Peyer's patch (tissue), 4 donors: ENCODE measurements around the gene CCR2. TPM values are rescaled to one million over a fixed set of nuclear protein-coding genes. Genes with fewer than 3 reads are reported as not detected.
A peak's percentile ranks its signal among the peaks of the same experiment; 100 is the strongest.
"Not testable (repeated sequence)": the region's sequence is repeated elsewhere in the genome, so short reads cannot be mapped to it uniquely, and the experiment has no call there.

Experiments
- DNase-seq, 3 donors: peaks; one replicate each; pipeline ENCODE4 v3.0.0-alpha.2; 2017 to 2019
- H3K27ac ChIP-seq, 4 donors: fragments of 200-600 bp; sonication (generic); one replicate each; pipeline ENCODE4 v1.5.1; 2016 to 2019
- H3K27me3 ChIP-seq, 2 donors: fragments of 200-600 bp; sonication (generic); one replicate each; pipeline ENCODE4 v1.5.1; 2019
- H3K36me3 ChIP-seq, 3 donors: fragments of 200-600 bp; sonication (generic); one replicate each; pipeline ENCODE4 v1.5.1; 2016 to 2019
- H3K4me1 ChIP-seq, 4 donors: fragments of 200-600 bp; sonication (generic); one replicate each; pipeline ENCODE4 v1.5.1; 2016 to 2019
- H3K4me3 ChIP-seq, 4 donors: fragments of 200-600 bp; sonication (generic); 1 replicate in 3 of 4; 2 replicates in 1 of 4; pipeline ENCODE4 v1.5.1; 2016 to 2019; ENCODE audit warnings: mild to moderate bottlenecking in 1 of 4
- H3K9me3 ChIP-seq, 4 donors: fragments of 200-600 bp; sonication (generic); one replicate each; pipeline ENCODE4 v1.5.1; 2016 to 2019; ENCODE audit warnings: mild to moderate bottlenecking in 1 of 4
- POLR2A ChIP-seq, 2 donors: fragments of 450-650 bp; IDR thresholded peaks; one replicate each; pipeline ENCODE4 v1.5.1; 2017; ENCODE audit warnings: antibody characterized with exemption in 2 of 2, mild to moderate bottlenecking in 2 of 2, moderate library complexity in 2 of 2
- total RNA-seq, 4 donors: library from RNA; depleted of rRNA; stranded (reverse); fragments of >200 nt; gene quantifications; one replicate each; pipeline ENCODE4 v1.1.0, GENCODE V29; 2016
- TF ChIP-seq, protein P1 (sequence below), 6 experiments: fragments of 450-650 bp in 4 of 6; fragments of 200-600 bp in 2 of 6; sonication (generic) in 1 of 6; IDR thresholded peaks; one replicate each; pipeline ENCODE4 v1.5.1; 2017 to 2019; ENCODE audit warnings: antibody characterized with exemption in 6 of 6, mild to moderate bottlenecking in 3 of 6, moderate library complexity in 1 of 6

Gene CCR2
- total RNA-seq, 4 donors from 2014 or later: 0.70 to 4.1 (median 0.80) TPM; not detected in 1

DNA sequence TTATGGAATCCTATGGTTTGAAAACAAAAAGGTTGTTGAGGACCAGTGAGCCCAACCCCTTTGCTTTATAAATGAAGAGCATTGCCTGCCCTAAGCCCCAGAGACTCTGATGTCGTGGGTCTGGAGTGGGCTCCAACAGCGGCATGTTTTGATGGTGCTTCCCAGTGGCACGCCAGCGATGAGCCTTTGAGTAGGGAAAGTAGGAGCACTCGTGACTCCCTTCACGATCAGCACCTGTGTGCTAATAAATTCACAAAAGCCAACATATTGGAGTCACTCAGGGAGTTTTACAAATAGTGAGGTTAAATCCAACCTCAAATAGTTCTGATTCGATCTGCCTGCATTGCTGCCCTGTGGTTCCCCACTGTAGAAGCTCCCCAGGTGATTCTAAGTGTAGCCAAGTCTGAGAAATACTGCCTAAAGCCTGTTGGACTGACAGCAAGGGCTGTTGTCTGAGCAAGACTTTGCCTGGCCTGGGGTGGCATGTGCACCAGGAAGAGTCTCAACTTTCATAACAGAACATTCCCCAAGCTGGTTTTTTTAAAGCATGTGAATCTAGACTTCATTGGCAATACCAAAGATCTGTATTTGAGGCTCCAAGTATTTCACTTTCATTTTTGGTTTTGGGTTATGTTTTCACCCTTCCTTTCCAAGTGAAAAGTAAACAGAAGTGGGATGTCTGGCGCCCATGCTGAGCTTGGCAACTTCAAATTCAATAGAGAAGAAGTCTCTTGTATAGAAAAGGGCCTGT lies 26.7 kb downstream of the CCR2 start:
- Histone ChIP-seq H3K9me3 (no peaks in the 10 kb centered on the region), H3K27me3 (no peaks in the 10 kb centered on the region), H3K36me3 (no peaks in the 10 kb centered on the region), H3K4me3 (peak overlapping the region in 1 of 4 donors; percentile 7), H3K4me1 (peaks cover 3 to 21% (median 17%) of the 10 kb centered on the region in 4 donors), H3K27ac (peak overlapping the region in 3 of 4 donors; percentile 28 to 62 (median 56))
- DNase-seq: no peak
- TF ChIP-seq, protein P1, sequence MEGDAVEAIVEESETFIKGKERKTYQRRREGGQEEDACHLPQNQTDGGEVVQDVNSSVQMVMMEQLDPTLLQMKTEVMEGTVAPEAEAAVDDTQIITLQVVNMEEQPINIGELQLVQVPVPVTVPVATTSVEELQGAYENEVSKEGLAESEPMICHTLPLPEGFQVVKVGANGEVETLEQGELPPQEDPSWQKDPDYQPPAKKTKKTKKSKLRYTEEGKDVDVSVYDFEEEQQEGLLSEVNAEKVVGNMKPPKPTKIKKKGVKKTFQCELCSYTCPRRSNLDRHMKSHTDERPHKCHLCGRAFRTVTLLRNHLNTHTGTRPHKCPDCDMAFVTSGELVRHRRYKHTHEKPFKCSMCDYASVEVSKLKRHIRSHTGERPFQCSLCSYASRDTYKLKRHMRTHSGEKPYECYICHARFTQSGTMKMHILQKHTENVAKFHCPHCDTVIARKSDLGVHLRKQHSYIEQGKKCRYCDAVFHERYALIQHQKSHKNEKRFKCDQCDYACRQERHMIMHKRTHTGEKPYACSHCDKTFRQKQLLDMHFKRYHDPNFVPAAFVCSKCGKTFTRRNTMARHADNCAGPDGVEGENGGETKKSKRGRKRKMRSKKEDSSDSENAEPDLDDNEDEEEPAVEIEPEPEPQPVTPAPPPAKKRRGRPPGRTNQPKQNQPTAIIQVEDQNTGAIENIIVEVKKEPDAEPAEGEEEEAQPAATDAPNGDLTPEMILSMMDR (IDR thresholded peaks at IDR 0.05): no peak
- no peak for TF ChIP-seq POLR2A (IDR thresholded peaks at IDR 0.05)

DNA sequence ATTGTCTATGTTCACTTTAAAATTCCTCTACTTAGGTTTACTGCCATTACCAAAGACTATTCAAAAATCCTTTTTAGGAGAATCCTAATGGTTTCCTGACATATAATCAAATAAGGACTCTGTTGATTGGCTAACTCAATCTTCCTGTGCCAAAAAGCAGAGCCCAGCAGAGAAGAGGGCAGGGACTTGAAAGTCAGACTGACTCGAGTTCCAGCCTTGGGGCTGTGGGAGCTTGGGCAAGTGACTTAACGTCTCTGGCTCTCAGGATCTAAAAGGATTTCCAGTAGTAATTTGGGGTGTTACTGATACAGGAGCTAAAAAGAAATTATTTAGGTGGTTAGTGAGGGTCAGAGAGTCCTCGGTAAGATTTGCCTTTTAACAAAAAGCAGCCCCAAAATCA lies 27.7 kb downstream of the CCR2 start:
- H3K36me3 ChIP-seq: no peaks in the 10 kb centered on the region
- H3K27ac ChIP-seq: no peak overlapping the region
- no peak overlapping the region for H3K4me3 ChIP-seq
- H3K27me3 ChIP-seq: no peaks in the 10 kb centered on the region
- DNase-seq: peak in 1 of 3 donors; percentile 43
- peaks cover 3 to 24% (median 18%) of the 10 kb centered on the region in 4 donors for H3K4me1 ChIP-seq
- TF ChIP-seq, protein P1 (IDR thresholded peaks at IDR 0.05): no peak
- TF ChIP-seq POLR2A (IDR thresholded peaks at IDR 0.05): no peak
- H3K9me3 ChIP-seq: no peaks in the 10 kb centered on the region

DNA sequence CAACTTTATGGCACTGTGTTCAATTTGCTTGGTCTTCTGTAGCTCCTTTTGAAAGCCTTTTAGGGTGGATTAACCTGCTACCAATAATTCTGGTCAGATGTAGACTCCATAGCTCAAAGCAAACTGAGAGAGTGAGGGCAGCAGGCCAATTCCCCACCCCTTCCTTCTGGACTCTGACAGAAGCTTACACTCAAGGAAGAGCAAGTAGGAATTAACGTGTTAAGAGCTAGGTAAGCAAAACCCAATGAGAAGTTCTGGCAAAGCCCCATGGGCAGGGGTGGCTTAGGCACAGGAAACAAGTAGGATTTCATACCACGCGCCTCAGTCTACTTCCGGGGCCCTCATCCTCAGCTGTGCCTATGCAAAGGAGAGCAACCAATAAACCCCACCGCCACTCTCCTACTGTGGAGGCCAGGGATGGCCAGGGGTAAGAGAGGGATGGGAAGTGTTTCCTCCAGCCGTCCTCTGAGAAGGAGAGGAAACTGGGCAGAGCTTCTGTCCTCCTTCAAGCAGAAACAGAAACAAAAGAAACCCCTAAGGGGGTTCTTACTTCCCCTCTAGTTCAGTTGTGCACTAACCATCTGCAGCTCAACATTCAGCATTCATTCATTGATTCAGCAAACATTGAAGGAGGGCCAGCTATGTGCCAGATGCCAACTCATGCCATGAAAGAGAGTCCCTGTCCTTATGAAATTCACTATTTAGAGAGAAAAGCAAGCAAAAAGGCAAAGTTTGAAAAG lies 29.5 kb downstream of the CCR2 start:
- Histone ChIP-seq H3K27ac (peak overlapping the region in 3 of 4 donors; percentile 5 to 73 (median 6)), H3K27me3 (no peaks in the 10 kb centered on the region), H3K4me1 (peaks cover 3 to 24% (median 18%) of the 10 kb centered on the region in 4 donors), H3K9me3 (no peaks in the 10 kb centered on the region), H3K36me3 (no peaks in the 10 kb centered on the region), H3K4me3 (no peak overlapping the region)
- TF ChIP-seq, protein P1 (IDR thresholded peaks at IDR 0.05): no peak
- TF ChIP-seq POLR2A (IDR thresholded peaks at IDR 0.05): no peak
- peak; percentile 39 to 68 (median 60) for DNase-seq

DNA sequence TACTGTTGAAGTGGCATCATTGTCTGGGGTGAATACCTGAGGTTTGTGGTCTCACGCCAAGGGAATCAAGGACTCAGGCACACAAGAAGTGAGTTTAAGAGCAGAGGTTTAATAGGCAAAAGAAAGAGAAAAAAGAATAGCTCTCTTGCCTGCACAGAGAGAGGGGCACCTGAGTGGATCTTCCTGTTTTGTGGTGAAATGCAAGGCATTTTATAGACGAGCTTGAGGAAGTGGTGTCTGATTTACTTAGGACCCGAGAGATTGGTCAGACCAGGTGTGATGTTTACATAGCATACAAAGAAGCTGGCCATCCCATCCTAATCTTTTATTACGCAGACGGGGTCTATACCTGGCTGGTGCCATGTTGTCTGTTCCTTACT lies 30.0 kb downstream of the CCR2 start:
- peaks cover 3 to 24% (median 18%) of the 10 kb centered on the region in 4 donors for H3K4me1 ChIP-seq
- no peaks in the 10 kb centered on the region for H3K36me3 ChIP-seq
- TF ChIP-seq POLR2A (IDR thresholded peaks at IDR 0.05): no peak
- TF ChIP-seq, protein P1 (IDR thresholded peaks at IDR 0.05): no peak
- no peaks in the 10 kb centered on the region for H3K27me3 ChIP-seq
- H3K9me3 ChIP-seq: no peaks in the 10 kb centered on the region
- peak overlapping the region in 1 of 4 donors; percentile 73 for H3K27ac ChIP-seq
- DNase-seq: peak in 2 of 3 donors; percentile 46 to 58
- no peak overlapping the region for H3K4me3 ChIP-seq

DNA sequence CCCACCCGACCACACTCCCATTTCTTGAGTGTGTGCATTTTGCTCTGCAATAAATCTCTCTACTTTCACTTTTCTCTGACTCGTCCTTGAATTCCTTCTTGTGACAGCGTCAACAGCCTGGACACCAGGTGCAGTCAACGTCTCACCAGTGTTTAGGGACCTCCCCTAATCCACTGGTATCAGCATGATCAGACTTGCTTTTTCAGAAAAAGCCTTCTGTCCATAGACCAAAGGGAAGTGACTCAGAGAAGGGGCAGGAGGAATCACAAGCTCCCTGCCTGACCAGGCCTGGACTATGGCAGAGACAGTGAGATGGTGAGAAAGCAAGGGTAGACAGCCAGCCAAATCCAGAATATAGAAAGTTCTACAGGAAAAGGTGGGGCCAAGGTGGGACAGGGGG lies 32.3 kb downstream of the CCR2 start:
- peak in 1 of 3 donors; percentile 58 for DNase-seq
- Histone ChIP-seq H3K27ac (peak overlapping the region in 2 of 4 donors; percentile 39 to 56), H3K27me3 (no peaks in the 10 kb centered on the region), H3K4me1 (peaks cover 3 to 16% (median 12%) of the 10 kb centered on the region in 4 donors), H3K4me3 (no peak overlapping the region), H3K36me3 (no peaks in the 10 kb centered on the region), H3K9me3 (no peaks in the 10 kb centered on the region)
- no peak for TF ChIP-seq POLR2A (IDR thresholded peaks at IDR 0.05)
- TF ChIP-seq, protein P1 (IDR thresholded peaks at IDR 0.05): no peak

DNA sequence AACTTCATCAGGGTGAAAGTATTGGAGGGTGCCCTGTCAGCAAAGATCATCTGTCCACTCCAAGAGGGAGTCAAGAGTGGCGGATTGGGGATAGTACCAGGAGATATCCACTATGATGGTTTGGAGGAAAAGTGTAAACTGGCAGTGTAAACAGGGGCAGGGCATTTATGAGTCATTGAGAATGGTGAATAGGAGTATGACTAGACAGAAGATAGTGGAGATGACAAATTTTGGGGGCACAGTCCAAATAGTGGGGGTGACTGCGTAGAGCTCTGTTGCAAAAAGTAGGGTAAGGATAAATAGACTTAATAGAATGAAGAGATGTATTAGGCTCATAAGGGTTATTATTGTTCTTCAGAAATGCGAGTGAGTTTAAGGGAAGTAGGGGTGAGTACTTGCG lies 34.9 kb downstream of the CCR2 start:
- not testable (repeated sequence) for DNase-seq, H3K4me1 ChIP-seq, H3K4me3 ChIP-seq

More for the DNA sequence above, 34.9 kb downstream of the CCR2 start:
- not testable (repeated sequence) for H3K27ac ChIP-seq, H3K9me3 ChIP-seq, H3K27me3 ChIP-seq, H3K36me3 ChIP-seq
